Natural killer cell (primary cell): ENCODE data around the gene ZNF32. TPM values are rescaled to one million over a fixed set of nuclear protein-coding genes. Genes with fewer than 3 reads are reported as not detected.

Experiments used
- ATAC-seq, 3 donors: fragments of 150-1000 bp in 2 of 3; fragments of 200-7000 bp in 1 of 3; cut with Tn5 transposase; 1 replicate in 1 of 3; 2 replicates in 2 of 3; pipeline ENCODE4 v1.10.0; 2021; ENCODE audit warnings: mild to moderate bottlenecking in 2 of 3, moderate library complexity in 2 of 3
- DNase-seq, 2 donors: peaks; one replicate each; pipeline versions ENCODE4 v3.0.0 to v3.0.0-alpha.2; 2013 to 2021; ENCODE audit warnings: mixed read lengths in 1 of 2
- H3K27ac ChIP-seq: one replicate; pipeline ENCODE4 v1.5.1; 2013; ENCODE audit warnings: mild to moderate bottlenecking, low read length
- H3K27me3 ChIP-seq: one replicate; pipeline ENCODE4 v1.6.1; 2013; ENCODE audit warnings: low read length; ENCODE audit not compliant: control insufficient read depth, insufficient read depth
- H3K36me3 ChIP-seq: one replicate; pipeline ENCODE4 v1.6.1; 2013; ENCODE audit warnings: low read length; ENCODE audit not compliant: control insufficient read depth, insufficient read depth
- H3K4me1 ChIP-seq: one replicate; pipeline ENCODE4 v1.6.1; 2013; ENCODE audit warnings: low read length; ENCODE audit not compliant: control insufficient read depth, insufficient read depth
- H3K4me3 ChIP-seq: one replicate; pipeline ENCODE4 v1.5.1; 2013; ENCODE audit warnings: low read length
- H3K9me3 ChIP-seq: one replicate; pipeline ENCODE4 v1.6.1; 2013; ENCODE audit warnings: low read length; ENCODE audit not compliant: control insufficient read depth, insufficient read depth
- H3K27ac Mint-ChIP-seq, 2 donors: one replicate each; pipeline ENCODE4 v1.8.0; 2022; ENCODE audit warnings: mild to moderate bottlenecking in 2 of 2, mixed read lengths in 2 of 2, moderate library complexity in 1 of 2
- H3K27me3 Mint-ChIP-seq, 2 donors: one replicate each; pipeline ENCODE4 v1.8.0; 2022; ENCODE audit warnings: low read depth in 2 of 2, mixed read lengths in 2 of 2
- H3K36me3 Mint-ChIP-seq: one replicate; pipeline ENCODE4 v1.8.0; 2022; ENCODE audit warnings: mixed read lengths
- H3K4me1 Mint-ChIP-seq, 2 donors: one replicate each; pipeline ENCODE4 v1.8.0; 2022; ENCODE audit warnings: mixed read lengths in 2 of 2
- H3K4me3 Mint-ChIP-seq: one replicate; pipeline ENCODE4 v1.8.0; 2022; ENCODE audit warnings: mild to moderate bottlenecking, moderate library complexity, mixed read lengths
- H3K9me3 Mint-ChIP-seq, 2 donors: one replicate each; pipeline ENCODE4 v1.8.0; 2022; ENCODE audit warnings: mixed read lengths in 2 of 2
- WGBS: methylation state at CpG from one replicate; pipeline ENCODE4 v1.1.7; 2013; ENCODE audit warnings: missing lambda C conversion rate; ENCODE audit not compliant: insufficient coverage; 5-methylcytosine and 5-hydroxymethylcytosine counted together
- intact Hi-C: fragments of 100-400 bp; cut with micrococcal nuclease; formaldehyde crosslinking; loops from one replicate; pipeline ENCODE4 v1.14.2; 2022
- total RNA-seq, 4 donors: library from RNA; stranded (reverse); fragments of 120-200 nt in 1 of 4; gene quantifications; one replicate each; pipeline versions ENCODE4 v1.2.3 to v1.2.4, GENCODE V29; 2013 to 2022
- TF ChIP-seq, protein P1 (sequence below): fragments of 200-600 bp; IDR thresholded peaks from one replicate; pipeline ENCODE4 v1.8.0; 2022; ENCODE audit warnings: antibody characterized with exemption

The ZNF32 gene
- total RNA-seq, 3 donors from 2014 or later (not counting 1 experiment from before 2014, with no cell fraction given) = 19.1 to 28.9 (median 26.2) TPM

DNA sequence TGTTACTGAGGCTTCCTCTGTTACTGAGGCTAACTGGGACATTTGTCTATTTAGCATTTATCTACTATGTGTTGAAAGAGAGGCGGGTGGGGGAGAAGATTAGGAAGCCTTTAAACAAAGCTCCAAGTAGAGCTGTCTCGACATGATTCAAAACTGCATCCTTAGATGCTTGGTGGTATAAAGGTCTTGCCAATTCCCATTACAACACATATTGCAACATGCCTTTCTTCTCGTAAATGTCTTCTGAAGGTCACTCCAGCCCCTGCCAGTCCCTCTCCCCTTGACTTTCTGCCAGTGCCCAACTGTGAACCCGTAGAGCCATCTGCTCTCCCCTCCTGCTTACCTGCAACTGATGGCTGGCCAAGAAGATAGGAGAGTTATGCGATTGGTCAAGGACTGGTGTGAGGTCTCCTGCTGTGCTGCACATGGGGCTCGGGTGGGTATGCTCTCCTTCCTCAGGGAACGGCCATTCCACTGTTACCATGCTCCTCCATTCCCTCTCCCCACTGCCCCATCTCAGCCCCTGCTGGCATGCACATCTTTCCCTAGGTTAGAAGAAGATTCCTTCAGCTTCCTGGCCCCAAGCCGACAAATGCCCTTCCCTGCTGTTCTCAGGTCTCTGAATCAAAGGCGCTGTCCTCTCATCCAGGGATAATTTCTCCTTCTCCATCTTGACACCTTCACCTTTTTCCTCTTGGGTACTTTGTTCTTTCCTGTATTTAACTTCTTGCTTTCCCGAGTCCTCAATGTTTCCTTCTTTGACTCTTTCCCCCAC is 43.6 kb upstream of the ZNF32 start:
- H3K9me3 Mint-ChIP-seq = no peaks in the 10 kb centered on the region
- H3K36me3 Mint-ChIP-seq = no peaks in the 10 kb centered on the region
- peaks cover 10 to 22% of the 10 kb centered on the region in 2 donors for H3K4me1 Mint-ChIP-seq
- H3K27me3 Mint-ChIP-seq = peaks cover 7 to 27% of the 10 kb centered on the region in 2 donors
- no peaks in the 10 kb centered on the region for H3K9me3 ChIP-seq
- ATAC-seq (no peak), DNase-seq (no peak)
- peaks cover 12% of the 10 kb centered on the region for H3K4me1 ChIP-seq
- no peak overlapping the region for H3K27ac ChIP-seq
- no peaks in the 10 kb centered on the region for H3K27me3 ChIP-seq
- no peaks in the 10 kb centered on the region for H3K36me3 ChIP-seq
- peak overlapping the region; percentile 0 for H3K4me3 Mint-ChIP-seq
- no peak overlapping the region for H3K4me3 ChIP-seq
- 89% methylated on average over 8 of the region's 10 CpGs for whole genome bisulfite sequencing
- TF ChIP-seq, protein P1, sequence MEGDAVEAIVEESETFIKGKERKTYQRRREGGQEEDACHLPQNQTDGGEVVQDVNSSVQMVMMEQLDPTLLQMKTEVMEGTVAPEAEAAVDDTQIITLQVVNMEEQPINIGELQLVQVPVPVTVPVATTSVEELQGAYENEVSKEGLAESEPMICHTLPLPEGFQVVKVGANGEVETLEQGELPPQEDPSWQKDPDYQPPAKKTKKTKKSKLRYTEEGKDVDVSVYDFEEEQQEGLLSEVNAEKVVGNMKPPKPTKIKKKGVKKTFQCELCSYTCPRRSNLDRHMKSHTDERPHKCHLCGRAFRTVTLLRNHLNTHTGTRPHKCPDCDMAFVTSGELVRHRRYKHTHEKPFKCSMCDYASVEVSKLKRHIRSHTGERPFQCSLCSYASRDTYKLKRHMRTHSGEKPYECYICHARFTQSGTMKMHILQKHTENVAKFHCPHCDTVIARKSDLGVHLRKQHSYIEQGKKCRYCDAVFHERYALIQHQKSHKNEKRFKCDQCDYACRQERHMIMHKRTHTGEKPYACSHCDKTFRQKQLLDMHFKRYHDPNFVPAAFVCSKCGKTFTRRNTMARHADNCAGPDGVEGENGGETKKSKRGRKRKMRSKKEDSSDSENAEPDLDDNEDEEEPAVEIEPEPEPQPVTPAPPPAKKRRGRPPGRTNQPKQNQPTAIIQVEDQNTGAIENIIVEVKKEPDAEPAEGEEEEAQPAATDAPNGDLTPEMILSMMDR = no peak
- no peak overlapping the region for H3K27ac Mint-ChIP-seq
- intact Hi-C loops = loop anchor here (5.0 kb wide), 2 partner anchors 350 to 620 kb away; no protein-coding TSS in a partner anchor

DNA sequence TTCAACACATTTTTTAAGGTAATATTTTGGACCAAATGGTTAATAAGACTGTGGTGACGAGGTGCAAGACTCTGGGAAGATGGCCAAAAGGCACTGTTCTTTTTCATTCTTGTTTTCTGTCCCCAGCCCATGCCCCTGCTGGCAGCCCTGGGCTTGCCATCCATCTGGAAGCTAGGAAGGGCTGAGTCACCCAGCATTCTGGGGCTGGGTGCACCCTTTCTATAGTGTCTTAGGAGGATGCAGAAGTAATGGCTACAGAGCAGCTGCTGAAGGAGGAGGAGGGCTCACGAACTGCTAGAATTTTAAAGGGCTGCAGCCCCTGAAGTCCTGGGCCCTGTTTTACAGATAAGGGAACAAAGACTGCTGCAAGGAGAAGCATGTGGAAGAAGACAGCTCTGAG is 42.8 kb upstream of the ZNF32 start:
- peaks cover 10 to 22% of the 10 kb centered on the region in 2 donors for H3K4me1 Mint-ChIP-seq
- intact Hi-C loops = loop anchor here (5.0 kb wide), 2 partner anchors 351 to 621 kb away; no protein-coding TSS in a partner anchor

DNA sequence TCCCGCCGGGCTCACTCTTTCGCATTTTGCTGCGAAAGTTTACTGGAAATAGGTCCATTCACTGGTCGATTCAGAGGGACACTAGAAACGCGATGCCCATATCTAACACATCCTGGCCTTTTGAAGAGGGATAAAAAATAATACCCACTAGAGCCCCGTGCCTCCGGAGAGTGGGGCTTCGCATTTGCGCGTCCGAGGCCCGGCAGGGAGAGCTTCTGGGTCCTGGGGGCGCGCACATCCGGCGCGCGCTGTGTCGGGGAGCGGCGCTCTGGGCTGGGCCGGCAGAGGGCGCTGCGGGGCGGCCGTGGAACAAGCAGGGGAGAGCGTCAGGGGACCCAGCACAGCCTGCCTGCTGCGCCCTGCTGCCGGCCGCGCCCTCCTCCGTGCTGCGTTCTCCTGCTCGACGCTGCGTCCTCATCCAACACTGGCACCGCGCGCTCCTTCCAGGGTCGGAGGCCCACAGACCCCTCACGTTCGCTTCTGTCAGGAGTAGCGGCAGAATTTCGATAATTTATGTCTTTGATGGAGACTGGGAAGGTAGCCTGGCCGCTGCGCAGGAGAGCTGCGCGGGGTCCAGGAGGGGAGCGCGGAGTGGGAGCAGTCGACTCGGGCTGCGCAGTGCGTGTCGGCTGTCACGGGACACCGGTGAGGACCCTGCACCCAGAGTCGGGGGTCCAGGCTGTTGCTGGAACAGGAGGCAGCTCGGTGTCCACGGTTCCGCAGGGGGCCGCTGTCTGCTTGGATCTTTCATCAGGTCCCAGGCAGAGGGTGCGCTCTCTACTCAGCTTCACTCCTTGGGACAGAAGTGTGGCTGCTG is 41.5 kb upstream of the ZNF32 start:
- Histone ChIP-seq H3K27me3 (no peaks in the 10 kb centered on the region), H3K36me3 (no peaks in the 10 kb centered on the region), H3K4me3 (peak overlapping the region; percentile 57), H3K4me1 (peaks cover 12% of the 10 kb centered on the region), H3K9me3 (no peaks in the 10 kb centered on the region), H3K27ac (peak overlapping the region; percentile 36)
- Mint-ChIP-seq H3K27me3 (peaks cover 7 to 27% of the 10 kb centered on the region in 2 donors), H3K4me3 (peak overlapping the region; percentile 91), H3K4me1 (peaks cover 10 to 22% of the 10 kb centered on the region in 2 donors), H3K36me3 (no peaks in the 10 kb centered on the region), H3K9me3 (no peaks in the 10 kb centered on the region), H3K27ac (peak overlapping the region; percentile 73 to 83)
- DNase-seq (peak; percentile 87 to 88), ATAC-seq (peak; percentile 99)
- WGBS = 2% methylated on average over 65 of the region's 65 CpGs
- intact Hi-C loops = loop anchor here (1.0 to 5.0 kb wide), 3 partner anchors 352 to 696 kb away; no protein-coding TSS in a partner anchor
- TF ChIP-seq, protein P1 = peak; percentile 93

More for the DNA sequence above, 42.8 kb upstream of the ZNF32 start:
- Histone ChIP-seq H3K27me3 (no peaks in the 10 kb centered on the region), H3K4me1 (peaks cover 12% of the 10 kb centered on the region), H3K9me3 (no peaks in the 10 kb centered on the region), H3K36me3 (no peaks in the 10 kb centered on the region), H3K27ac (no peak overlapping the region), H3K4me3 (no peak overlapping the region)
- Mint-ChIP-seq H3K9me3 (no peaks in the 10 kb centered on the region), H3K4me3 (no peak overlapping the region), H3K36me3 (no peaks in the 10 kb centered on the region), H3K27ac (no peak overlapping the region), H3K27me3 (peaks cover 7 to 27% of the 10 kb centered on the region in 2 donors)
- TF ChIP-seq, protein P1 = no peak
- no peak for DNase-seq
- ATAC-seq = no peak
- 69% methylated on average over 2 of the region's 2 CpGs for WGBS
